GM21381 (cell line): ENCODE results near the gene PML.
"Not testable (repeated sequence)": the region's sequence is repeated elsewhere in the genome, so short reads cannot be mapped to it uniquely, and the experiment has no call there.

Experiments used
- ATAC-seq: cut with Tn5 transposase; IDR thresholded peaks from one replicate; pipeline ENCODE4 v1.9.1; 2021; ENCODE audit warnings: mild to moderate bottlenecking, moderate library complexity; ENCODE audit not compliant: unreplicated experiment

The PML gene

DNA sequence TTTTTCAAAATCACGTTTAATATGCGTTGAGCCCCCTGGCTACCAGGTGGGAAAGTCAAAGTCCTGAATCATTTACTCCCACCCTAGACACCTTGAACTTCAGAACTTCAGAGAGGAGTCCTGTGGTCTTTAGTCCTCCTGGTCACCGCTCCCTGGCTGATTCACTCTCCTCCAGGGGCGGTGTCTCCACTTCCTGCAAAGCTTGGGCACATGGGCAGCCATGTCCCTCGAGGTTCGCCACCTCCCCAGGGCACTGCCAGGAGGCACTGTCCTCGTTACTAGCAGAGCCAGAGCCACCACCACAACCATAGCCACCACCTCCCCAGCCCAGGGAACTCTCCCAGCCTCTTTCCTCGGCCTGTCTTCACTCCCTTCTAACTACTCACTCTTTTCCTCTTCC, 37.2 kb upstream of the PML start:
- no peak for ATAC-seq

GRCh38 chr15:73957785-73958184, 36.7 kb upstream of the PML start:
- ATAC-seq: no peak

DNA sequence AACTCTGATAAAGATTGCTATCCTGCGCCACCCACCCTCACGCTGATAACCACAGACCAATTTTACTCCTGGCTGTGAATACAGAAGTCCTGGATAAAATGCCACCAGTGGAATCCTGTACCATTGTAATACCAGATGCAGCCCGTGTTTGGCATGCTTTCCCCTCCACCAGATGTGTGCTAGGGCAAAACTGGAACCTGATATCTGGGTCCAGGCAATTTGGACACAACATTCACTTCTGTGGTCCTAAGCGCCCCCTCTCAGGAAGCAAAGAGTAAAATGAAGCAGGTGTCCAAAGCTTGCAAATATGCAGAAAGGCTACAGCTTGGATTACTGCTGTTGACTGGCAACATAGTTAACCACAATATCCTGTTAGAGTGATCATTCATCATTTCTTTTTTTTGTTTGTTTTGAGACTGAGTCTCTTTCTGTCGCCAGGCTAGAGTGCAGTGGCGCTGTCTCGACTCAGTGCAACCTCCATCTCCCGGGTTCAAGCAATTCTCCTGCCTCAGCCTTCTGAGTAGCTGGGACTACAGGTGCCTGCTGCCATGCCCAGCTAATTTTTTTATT, 35.4 kb upstream of the PML start:
- no peak for ATAC-seq

DNA sequence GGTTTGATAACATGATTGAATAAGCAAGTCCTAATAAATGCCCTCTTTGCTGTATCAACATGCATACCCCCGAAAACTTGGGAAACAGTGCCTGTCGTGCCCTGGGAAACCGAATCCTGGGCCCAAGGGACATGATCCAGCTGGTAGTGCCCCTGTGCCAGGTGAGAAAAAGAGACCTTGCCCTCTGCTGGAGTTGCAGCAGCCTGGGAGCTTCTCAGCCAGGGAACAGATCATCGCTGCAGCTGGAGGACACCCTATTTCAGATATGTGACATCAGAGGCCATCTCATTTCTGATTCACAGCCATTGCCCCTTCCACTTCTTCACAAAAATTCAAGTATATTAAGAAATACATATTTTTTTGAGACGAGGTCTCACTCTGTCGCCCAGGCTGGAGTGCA, 34.7 kb upstream of the PML start:
- ATAC-seq: no peak

- not testable (repeated sequence) for ATAC-seq
Observed at GRCh38 chr15:73960472-73961070, 33.9 kb upstream of the PML start.

DNA sequence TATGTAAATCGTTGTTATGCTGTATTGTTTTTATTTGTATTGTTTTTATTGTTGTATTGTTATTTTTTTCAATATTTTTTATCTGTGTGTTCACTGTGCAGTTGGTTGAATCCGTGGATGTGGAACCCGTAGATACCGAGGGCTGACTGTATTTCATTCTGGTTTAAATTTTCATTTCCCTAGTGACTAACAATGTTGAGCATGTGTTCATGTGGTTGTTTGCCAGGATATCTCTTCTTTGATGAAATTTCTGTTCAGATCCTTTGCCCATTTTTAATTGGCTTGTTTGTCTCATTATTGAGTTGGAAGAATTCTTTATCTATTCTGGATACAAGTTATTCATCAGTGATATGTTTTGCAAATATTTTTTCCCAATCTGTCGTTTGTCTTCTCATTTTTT, 32.1 kb upstream of the PML start:
- no peak for ATAC-seq

- no peak for ATAC-seq
Observed at GRCh38 chr15:73964736-73965093, 29.8 kb upstream of the PML start.

DNA sequence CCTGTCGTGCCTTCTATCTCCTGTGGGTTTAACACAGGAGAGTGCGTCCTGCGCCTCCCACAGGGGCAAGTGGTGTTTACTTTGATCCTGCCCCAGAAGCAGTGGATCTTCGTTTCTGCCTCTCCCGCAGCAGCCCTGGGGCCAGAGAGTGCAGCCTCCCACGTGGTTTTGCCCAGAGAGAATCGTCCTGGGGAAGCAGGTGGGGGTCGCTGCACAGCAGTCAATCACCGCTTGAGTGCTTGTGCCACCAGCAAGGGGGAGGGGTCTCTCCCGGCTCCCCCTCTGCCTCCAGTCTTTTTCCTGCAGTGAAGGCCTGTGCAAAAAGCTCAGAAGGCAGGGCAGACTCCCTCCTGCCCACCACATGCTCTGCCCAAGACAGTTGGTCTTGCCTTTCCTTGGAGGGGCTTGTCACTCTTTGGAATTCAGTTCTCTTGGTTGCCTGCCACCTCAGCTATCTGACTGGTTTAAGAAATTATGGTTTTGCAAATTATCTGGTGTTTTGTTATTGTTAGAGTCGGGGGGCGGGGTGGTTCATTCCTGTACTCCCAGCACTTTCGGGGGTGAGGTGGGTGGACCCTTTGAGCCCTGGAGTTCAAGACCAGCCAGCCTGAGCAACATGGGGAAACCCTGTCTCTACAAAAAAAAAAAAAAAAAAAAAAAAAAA, 29.3 kb upstream of the PML start:
- peak; percentile 18 for ATAC-seq

GRCh38 chr15:73965758-73966113, 28.8 kb upstream of the PML start:
- ATAC-seq: peak; percentile 60

- no peak for ATAC-seq
Observed at GRCh38 chr15:73968461-73968860, 26.1 kb upstream of the PML start.

DNA sequence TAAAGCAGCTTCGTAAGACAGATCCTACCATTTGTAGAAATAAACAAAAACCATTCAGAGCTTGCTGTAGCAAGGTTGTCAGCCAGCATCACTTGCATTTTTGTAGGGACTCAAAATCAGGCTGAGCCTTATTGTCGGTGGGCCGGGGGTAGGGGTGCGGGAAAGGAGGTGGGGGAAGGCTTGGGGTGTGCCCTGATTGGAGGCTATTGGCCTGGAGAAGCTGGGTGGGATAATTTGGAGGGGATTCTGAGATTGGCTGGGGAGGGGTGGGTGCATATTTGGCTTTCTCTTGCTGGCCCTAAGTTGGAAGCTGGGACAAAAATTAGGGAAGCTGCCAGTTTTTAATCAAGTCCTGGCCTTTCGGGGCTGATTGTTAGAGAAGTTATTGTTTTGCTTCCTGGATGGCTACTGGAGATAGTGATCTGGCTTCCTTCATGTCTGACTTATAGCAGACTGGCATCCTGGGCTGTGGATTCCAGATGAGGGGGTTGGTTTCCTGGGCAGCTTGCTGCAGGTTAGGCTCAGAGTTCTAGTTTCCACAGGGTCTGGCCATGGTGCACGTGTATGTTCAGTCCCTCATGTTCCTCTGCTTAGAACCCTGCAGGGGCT, 25.3 kb upstream of the PML start:
- ATAC-seq: no peak

GRCh38 chr15:73972984-73973682, 21.4 kb upstream of the PML start:
- no peak for ATAC-seq

DNA sequence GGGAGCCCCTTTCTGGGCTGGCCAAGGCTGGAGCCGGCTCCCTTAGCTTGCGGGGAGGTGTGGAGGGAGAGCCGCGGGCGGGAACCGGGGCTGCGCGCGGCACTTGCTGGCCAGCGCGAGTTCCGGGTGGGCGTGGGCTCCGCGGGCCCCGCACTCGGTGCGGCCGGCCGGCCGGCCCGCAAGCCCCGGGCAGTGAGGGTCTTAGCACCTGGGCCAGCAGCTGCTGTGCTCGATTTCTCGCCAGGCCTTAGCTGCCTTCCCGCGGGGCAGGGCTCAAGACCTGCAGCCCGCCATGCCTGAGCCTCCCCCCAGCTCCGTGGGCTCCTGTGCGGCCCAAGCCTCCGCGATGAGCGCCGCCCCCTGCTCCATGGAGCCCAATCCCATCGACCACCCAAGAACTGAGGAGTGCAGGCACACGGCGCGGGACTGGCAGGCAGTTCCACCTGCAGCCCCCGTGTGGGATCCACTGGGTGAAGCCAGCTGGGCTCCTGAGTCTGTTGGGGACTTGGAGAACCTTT, 20.8 kb upstream of the PML start:
- ATAC-seq: not testable (repeated sequence)

DNA sequence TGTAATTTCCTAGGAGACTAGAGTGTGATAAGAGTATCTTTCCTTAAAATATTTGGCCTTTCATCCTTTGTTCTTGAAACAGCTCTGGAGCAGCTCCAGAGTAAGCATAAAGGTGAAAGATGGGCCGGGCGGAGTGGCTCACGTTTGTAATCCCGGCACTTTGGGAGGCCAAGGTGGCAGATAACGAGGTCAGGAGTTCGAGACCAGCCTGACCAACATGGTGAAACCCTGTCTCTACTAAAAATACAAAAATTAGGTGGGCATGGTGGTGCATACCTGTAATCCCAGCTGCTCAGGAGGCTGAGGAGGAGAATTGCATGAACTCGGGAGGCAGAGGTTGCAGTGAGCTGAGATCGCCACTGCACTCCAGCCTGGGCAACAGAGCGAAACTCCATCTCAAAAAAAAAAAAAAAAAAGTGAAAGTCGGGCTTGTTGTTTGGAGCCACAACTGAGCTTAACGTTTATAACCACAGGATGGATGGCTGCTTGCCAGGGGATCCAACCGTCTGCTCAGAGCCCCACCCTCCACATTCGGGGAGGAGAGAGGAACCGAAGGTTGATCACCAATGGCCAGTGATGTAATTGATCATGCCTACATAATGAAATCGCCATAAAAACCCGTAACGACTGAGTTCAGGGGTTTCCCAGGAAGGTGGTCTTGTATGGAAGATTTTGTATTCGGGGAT, 18.9 kb upstream of the PML start:
- ATAC-seq: not testable (repeated sequence)

DNA sequence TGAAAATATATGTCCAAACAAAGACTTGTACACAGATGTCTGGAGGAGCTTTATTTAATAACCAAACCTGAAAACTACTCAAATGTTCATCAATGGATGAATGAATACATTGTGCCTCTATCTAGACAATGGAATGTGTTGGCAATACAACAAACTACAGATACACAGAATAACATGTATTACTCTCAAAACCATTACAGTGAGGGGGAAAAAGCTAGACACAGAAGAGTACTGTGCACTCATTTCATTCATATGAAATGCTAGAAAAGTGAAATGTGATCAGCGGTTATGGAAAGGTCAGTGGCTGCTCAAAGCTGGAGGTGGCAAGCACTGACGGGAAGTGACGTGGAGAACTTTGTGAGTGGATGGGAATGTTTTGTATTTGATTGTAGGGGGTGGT, 15.6 kb upstream of the PML start:
- no peak for ATAC-seq

- no peak for ATAC-seq
Observed at GRCh38 chr15:73979636-73980035, 14.9 kb upstream of the PML start.

DNA sequence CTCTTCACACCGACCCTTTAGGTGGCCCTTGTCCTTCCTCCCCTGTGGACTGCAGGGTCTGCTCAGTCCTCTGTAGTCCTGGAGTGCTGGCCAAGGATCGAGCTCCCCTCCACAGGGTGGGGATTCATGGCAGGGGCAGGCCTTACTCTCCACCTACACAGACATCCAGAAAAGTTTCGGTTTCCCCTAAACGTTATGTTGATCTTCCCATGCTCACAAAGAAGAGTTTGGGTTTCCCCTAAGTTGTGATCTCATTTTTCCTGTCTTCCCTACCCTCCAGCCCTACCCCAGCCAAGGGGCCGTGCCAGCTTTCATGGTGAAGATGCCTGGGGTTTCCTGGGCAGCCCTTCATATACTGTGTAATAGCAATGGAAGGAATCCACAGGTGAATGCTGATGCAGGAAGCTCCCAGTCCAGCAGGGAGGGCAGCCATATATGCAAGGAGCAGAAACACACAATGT, 12.7 kb upstream of the PML start:
- no peak for ATAC-seq

- ATAC-seq: no peak
Observed at GRCh38 chr15:73982222-73982962, 12.1 kb upstream of the PML start.

DNA sequence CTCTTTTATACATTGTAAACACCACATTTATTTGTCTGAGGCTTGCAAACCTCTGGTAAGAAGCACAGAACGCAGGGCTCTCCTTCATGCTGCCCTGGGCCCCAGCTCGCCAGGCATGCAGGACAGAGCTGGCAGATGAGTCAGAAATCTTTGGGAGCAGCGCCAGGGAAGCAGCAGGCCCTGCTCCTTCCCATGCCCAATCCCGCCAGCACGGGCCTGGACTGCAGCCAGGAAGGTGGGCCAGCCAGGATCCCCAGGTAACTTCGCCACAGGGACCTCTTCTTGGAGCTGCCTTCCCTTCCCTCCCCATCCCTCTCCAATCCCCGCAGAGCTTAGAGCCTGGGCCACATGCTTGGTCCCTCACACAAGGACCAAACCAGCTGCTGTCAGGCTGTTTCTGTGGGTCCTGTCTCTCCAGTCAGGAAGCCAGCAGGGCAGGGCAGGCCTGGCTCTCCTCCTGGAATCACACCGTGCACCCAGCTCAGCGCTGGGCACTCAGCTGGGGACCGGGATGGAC, 11.2 kb upstream of the PML start:
- ATAC-seq: no peak

DNA sequence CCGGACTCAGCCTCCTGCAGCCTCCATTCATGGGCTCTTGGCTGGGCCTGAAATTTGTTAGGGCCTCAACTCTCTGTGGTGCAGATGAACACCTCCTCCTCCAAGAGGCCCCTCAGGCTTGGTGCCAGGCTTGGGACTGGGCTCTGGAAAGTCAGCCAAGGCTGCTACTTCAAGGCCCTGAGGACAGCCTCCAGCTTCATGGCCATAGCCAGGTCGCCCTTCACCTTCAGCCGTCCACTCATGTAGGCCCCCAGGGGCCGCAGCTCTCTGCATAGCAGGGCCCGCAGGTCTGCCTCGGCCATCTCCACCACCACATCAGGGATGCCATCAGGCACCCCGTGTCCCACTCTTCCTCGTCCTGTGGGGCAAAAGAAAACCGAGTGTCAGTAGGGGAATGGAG, 10.7 kb upstream of the PML start:
- ATAC-seq: no peak
